Measurements from ENCODE around the gene RBKS.
A peak's percentile ranks its signal among the peaks of the same experiment; 100 is the strongest.

Gene RBKS

DNA sequence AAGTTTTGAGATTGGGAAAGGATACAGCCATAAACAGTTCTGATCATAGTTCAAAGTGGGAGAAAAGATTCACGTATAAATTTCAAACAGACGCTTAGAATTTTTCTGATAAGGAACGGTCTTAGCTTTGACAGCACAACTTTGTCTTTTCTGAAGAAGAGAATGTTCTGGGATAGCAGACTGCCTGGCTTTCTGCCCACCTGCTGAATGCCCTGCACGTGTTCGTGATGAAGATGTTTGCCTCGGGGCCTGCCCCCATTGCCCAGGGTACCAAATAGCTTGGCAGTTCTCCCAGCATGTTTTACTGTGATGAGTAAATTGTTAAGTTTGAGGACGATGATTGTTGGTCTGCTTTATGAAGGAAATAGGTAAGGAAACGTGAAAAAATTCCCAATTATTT lies 114.1 kb downstream of the RBKS start:
- Mint-ChIP-seq H3K4me1 (peaks cover 35% of the 10 kb centered on the region), H3K9me3 (no peaks in the 10 kb centered on the region), H3K27me3 (ENCODE audit: low read depth) (peaks cover 2% of the 10 kb centered on the region), H3K4me3 (no peak overlapping the region), H3K36me3 (ENCODE audit: low read depth) (peaks cover 28% of the 10 kb centered on the region), H3K27ac (no peak overlapping the region)
- TF ChIP-seq, protein P1, sequence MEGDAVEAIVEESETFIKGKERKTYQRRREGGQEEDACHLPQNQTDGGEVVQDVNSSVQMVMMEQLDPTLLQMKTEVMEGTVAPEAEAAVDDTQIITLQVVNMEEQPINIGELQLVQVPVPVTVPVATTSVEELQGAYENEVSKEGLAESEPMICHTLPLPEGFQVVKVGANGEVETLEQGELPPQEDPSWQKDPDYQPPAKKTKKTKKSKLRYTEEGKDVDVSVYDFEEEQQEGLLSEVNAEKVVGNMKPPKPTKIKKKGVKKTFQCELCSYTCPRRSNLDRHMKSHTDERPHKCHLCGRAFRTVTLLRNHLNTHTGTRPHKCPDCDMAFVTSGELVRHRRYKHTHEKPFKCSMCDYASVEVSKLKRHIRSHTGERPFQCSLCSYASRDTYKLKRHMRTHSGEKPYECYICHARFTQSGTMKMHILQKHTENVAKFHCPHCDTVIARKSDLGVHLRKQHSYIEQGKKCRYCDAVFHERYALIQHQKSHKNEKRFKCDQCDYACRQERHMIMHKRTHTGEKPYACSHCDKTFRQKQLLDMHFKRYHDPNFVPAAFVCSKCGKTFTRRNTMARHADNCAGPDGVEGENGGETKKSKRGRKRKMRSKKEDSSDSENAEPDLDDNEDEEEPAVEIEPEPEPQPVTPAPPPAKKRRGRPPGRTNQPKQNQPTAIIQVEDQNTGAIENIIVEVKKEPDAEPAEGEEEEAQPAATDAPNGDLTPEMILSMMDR (IDR thresholded peaks at IDR 0.05; ENCODE audit: unreplicated experiment in 3 of 3) = no peak

DNA sequence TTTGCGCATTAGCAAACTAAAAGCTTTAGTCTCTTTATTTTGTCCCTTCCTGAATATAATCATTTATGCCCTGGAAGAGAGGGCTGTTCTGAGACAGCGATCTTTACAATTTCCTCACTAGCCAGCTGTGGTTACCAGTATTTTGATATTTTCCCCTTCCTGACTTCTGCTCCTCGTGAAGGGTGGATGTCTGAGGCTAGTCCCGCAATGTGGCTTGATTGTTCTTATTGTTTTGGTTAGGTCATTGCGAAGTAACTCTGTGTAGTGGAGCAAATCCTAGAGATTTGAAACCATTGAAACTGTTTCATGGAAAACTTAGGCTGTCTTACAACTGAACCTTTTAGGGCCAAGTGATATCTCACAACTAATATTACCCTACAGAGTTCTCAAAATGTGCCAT lies 116.2 kb downstream of the RBKS start:
- Mint-ChIP-seq H3K27ac (peak overlapping the region in 1 of 3 experiments; percentile 51), H3K27me3 (ENCODE audit: low read depth) (peaks cover 8% of the 10 kb centered on the region), H3K9me3 (no peaks in the 10 kb centered on the region), H3K4me3 (peak overlapping the region; percentile 99 to 100 (median 100)), H3K36me3 (ENCODE audit: low read depth) (peaks cover 19% of the 10 kb centered on the region), H3K4me1 (peaks cover 38% of the 10 kb centered on the region)
- TF ChIP-seq, protein P1 (IDR thresholded peaks at IDR 0.05; ENCODE audit: unreplicated experiment in 3 of 3) = no peak

DNA sequence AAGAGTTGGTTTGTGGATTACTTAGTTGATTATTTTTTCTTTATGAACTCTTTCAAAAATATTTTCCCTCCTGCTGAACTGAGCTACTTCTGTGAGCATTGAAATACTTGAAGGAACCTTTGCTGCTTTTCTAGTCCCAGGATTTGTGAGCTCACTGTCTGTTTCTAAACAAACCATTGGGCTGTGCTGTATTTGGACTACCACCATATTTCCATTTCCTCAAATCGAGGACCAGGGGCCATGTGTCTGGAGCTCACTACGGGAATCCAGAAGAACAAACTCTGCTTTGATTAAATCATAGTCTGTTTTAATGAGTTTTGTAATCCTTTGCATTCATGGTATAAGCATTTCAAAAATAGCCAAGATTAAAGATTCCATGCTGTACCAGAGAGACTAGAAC lies 117.4 kb downstream of the RBKS start:
- H3K27me3 Mint-ChIP-seq (ENCODE audit: low read depth) = peaks cover 20% of the 10 kb centered on the region
- H3K27ac Mint-ChIP-seq = peak overlapping the region; percentile 71 to 98 (median 78)
- H3K36me3 Mint-ChIP-seq (ENCODE audit: low read depth) = peaks cover 13% of the 10 kb centered on the region
- H3K4me3 Mint-ChIP-seq = peak overlapping the region; percentile 99 to 100 (median 100)
- no peaks in the 10 kb centered on the region for H3K9me3 Mint-ChIP-seq
- peaks cover 38% of the 10 kb centered on the region for H3K4me1 Mint-ChIP-seq
- TF ChIP-seq, protein P1 (IDR thresholded peaks at IDR 0.05; ENCODE audit: unreplicated experiment in 3 of 3) = no peak

DNA sequence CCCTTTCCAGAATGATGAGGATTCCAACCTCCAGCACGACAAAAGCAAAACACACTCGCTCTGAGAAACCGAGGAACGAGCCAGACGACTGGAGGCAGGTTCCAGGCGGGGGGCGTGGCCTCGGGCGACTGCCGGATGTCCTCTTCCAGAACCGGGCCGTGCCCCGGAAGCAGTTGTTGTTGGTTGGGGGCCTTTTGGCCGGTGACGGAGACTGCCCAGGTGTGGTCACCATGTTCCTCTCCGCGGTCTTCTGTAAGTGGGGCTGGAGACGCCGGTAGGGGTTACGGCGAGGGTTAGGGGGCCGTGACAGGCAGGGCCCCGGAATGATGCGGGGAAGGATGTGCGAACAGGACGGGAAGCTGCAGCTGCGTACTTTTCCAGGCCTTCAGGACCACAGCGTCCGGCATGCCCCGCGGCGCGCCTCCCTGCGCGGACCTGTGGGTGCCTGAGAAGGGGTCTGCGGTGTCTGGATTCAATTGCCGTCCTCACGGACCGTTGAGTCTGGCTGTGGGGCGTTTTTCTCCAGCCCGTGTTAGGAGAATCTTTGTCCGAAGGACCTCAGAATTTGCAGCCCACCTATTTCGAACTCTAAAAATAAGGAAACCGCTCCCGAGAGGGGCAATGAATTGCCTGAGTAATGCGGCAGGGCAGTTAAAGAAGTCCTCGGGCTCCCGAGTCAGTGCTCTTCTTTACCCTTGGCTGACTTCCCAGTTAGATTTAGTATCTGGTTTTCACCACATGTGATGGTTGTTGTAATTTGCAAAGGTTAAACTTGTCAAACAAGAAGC lies 118.4 kb downstream of the RBKS start, which contains the start of gene MRPL33:
TSS of gene MRPL33 (plus strand) at position 172 of the 788 bp plus-strand sequence. CDS start at position 231, 59 bp downstream.
- Mint-ChIP-seq H3K27me3 (ENCODE audit: low read depth) (peaks cover 22% of the 10 kb centered on the region), H3K4me1 (peaks cover 38% of the 10 kb centered on the region), H3K36me3 (ENCODE audit: low read depth) (peaks cover 13% of the 10 kb centered on the region), H3K27ac (peak within 1 kb of the TSS; percentile 98 to 99 (median 99)), H3K4me3 (peak within 1 kb of the TSS; percentile 99 to 100 (median 100)), H3K9me3 (no peaks in the 10 kb centered on the region)
- TF ChIP-seq, protein P1 (IDR thresholded peaks at IDR 0.05; ENCODE audit: unreplicated experiment in 3 of 3) = no peak

DNA sequence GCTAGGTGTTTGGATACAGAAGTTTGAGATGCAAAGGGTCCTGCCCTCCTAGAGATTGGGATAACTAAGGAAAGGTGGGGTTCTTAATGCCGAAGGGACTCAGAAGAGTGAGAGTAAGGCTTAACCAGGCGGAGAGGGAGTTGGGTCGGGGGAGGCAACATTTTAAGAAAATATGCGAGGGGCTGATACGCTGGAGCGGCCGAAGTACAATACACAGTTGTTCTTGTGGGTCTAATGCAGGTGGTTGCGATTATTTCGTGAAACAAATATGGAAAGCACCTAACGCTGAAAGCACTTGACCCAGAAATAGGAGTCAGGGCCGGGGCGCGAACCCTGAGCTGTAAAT lies 119.0 kb downstream of the RBKS start:
- no peaks in the 10 kb centered on the region for H3K9me3 Mint-ChIP-seq
- peaks cover 38% of the 10 kb centered on the region for H3K4me1 Mint-ChIP-seq
- peak overlapping the region; percentile 99 to 100 (median 100) for H3K4me3 Mint-ChIP-seq
- H3K36me3 Mint-ChIP-seq (ENCODE audit: low read depth) = peaks cover 7% of the 10 kb centered on the region
- H3K27me3 Mint-ChIP-seq (ENCODE audit: low read depth) = peaks cover 22% of the 10 kb centered on the region
- H3K27ac Mint-ChIP-seq = peak overlapping the region; percentile 98 to 99 (median 99)
- TF ChIP-seq, protein P1 (IDR thresholded peaks at IDR 0.05; ENCODE audit: unreplicated experiment in 3 of 3) = no peak

DNA sequence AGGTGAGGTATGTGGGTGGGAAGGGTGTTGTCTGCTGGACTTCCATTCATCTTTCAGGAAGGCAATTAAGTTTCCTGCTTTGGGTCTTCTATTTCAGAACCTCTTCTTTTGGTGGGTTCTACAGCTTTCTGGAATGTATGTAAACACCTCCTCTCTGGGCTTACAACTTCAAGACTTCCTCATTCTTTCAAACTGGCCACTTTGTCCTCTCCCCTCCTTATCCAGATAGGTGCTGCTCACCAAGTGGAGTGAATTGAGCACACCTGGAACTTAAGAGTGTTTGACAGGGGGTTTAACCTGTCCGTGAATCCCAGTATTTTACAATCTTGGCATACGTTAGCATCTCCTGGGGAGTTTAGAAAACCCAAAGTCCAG lies 123.9 kb downstream of the RBKS start:
- TF ChIP-seq, protein P1 (IDR thresholded peaks at IDR 0.05; ENCODE audit: unreplicated experiment in 3 of 3) = no peak
- Mint-ChIP-seq H3K27me3 (ENCODE audit: low read depth) (peaks cover 21% of the 10 kb centered on the region), H3K4me3 (no peak overlapping the region), H3K9me3 (no peaks in the 10 kb centered on the region), H3K36me3 (ENCODE audit: low read depth) (no peaks in the 10 kb centered on the region), H3K4me1 (peaks cover 5% of the 10 kb centered on the region), H3K27ac (peak overlapping the region in 1 of 3 experiments; percentile 59)

Measured in nephron (organoid).